CD4-positive, alpha-beta T cell treated with Interleukin-6 at 100 ng/mL for 8 hours (primary cell): ENCODE measurements around the gene GRID2IP.

ENCODE experiments used
- DNase-seq: peaks from one replicate; pipeline ENCODE4 v3.0.0-alpha.2; 2020; ENCODE audit warnings: mixed read lengths, low spot score

Gene GRID2IP

GRCh38 chr7:6447581-6448199 lies 103.6 kb downstream of the GRID2IP start, which contains the start of gene DAGLB:
Gene DAGLB, minus strand, starts transcription at chr7:6447954. Its CDS starts 112 bp downstream, at chr7:6447842.
- DNase-seq: peak; percentile 95
